Chondrocyte (in vitro differentiated cells): ENCODE results near the gene CYP4X1. TPM values are rescaled to one million over a fixed set of nuclear protein-coding genes. Genes with fewer than 3 reads are reported as not detected.
"Not testable (repeated sequence)": the region's sequence is repeated elsewhere in the genome, so short reads cannot be mapped to it uniquely, and the experiment has no call there.

Source experiments
- DNase-seq: peaks from one replicate; pipeline ENCODE4 v3.0.0; 2021; ENCODE audit warnings: mixed read lengths, low spot score
- H3K27ac Mint-ChIP-seq: one replicate; pipeline ENCODE4 v1.8.0; 2021; ENCODE audit warnings: mild to moderate bottlenecking, moderate library complexity, mixed read lengths; ENCODE audit not compliant: unreplicated experiment
- H3K27me3 Mint-ChIP-seq: 2 replicates; pipeline ENCODE4 v1.8.0; 2021; ENCODE audit warnings: low read depth, mixed read lengths
- H3K36me3 Mint-ChIP-seq: 2 replicates; pipeline ENCODE4 v1.8.0; 2021; ENCODE audit warnings: low read depth, mixed read lengths
- H3K4me1 Mint-ChIP-seq: 2 replicates; pipeline ENCODE4 v1.8.0; 2021; ENCODE audit warnings: low read depth, mild to moderate bottlenecking, mixed read lengths
- H3K4me3 Mint-ChIP-seq: one replicate; pipeline ENCODE4 v1.8.0; 2021; ENCODE audit warnings: mild to moderate bottlenecking, moderate library complexity, mixed read lengths; ENCODE audit not compliant: unreplicated experiment
- H3K9me3 Mint-ChIP-seq: 2 replicates; pipeline ENCODE4 v1.8.0; 2021; ENCODE audit warnings: low read depth, mixed read lengths
- CTCF ChIP-seq: fragments of 200-600 bp; sonication (generic); IDR thresholded peaks from 2 replicates; pipeline ENCODE4 v1.5.0; 2021; ENCODE audit warnings: antibody characterized with exemption, mild to moderate bottlenecking, moderate library complexity
- long read RNA-seq: library from polyadenylated mRNA; stranded (forward); transcript quantifications from one replicate; pipeline ENCODE4 v2.0.0, GENCODE V29; 2021
- total RNA-seq: library from RNA; stranded (reverse); gene quantifications from 3 replicates; pipeline ENCODE4 v1.2.1, GENCODE V29; 2021

The CYP4X1 gene
- total RNA-seq = 1.0 to 1.1 TPM (median 1.1 TPM) in 3 replicates
- long read RNA-seq, partial matches to known transcripts = 0 of 2 reads
- long read RNA-seq, other reads (novel, unspliced or antisense) = 0 of 2 reads

GRCh38 chr1:47023268-47024140, at the start of gene CYP4X1:
TSS of gene CYP4X1 (plus strand) at chr1:47023669. CDS start at chr1:47023818, 149 bp downstream.
- Mint-ChIP-seq H3K4me1 (peaks cover 37% of the 10 kb centered on the region), H3K27me3 (peaks cover 14% of the 10 kb centered on the region), H3K4me3 (peak within 1 kb of the TSS; percentile 68), H3K36me3 (no peaks in the 10 kb centered on the region), H3K9me3 (no peaks in the 10 kb centered on the region), H3K27ac (peak within 1 kb of the TSS; percentile 45)
- DNase-seq = no peak
- no peak for TF ChIP-seq CTCF

- H3K4me1 Mint-ChIP-seq = no peaks in the 10 kb centered on the region
- peaks cover 26% of the 10 kb centered on the region for H3K27me3 Mint-ChIP-seq
- H3K4me3 Mint-ChIP-seq = no peak overlapping the region
- H3K36me3 Mint-ChIP-seq = peaks cover 2% of the 10 kb centered on the region
- H3K27ac Mint-ChIP-seq = peak overlapping the region; percentile 25
- peak; percentile 27 for DNase-seq
- no peak for TF ChIP-seq CTCF
- H3K9me3 Mint-ChIP-seq = peaks cover 23% of the 10 kb centered on the region
These were observed 40.2 kb upstream of the CYP4X1 start for GRCh38 chr1:46983166-46983829.

- H3K9me3 Mint-ChIP-seq = peaks cover 23% of the 10 kb centered on the region
- no peak overlapping the region for H3K4me3 Mint-ChIP-seq
- H3K27me3 Mint-ChIP-seq = peaks cover 24% of the 10 kb centered on the region
- H3K27ac Mint-ChIP-seq = no peak overlapping the region
- H3K4me1 Mint-ChIP-seq = no peaks in the 10 kb centered on the region
- TF ChIP-seq CTCF = no peak
- H3K36me3 Mint-ChIP-seq = peaks cover 2% of the 10 kb centered on the region
- peak; percentile 25 for DNase-seq
These were observed 39.5 kb upstream of the CYP4X1 start for GRCh38 chr1:46983830-46984586.

- peaks cover 27% of the 10 kb centered on the region for H3K27me3 Mint-ChIP-seq
- DNase-seq, H3K4me1 Mint-ChIP-seq, H3K27ac Mint-ChIP-seq, H3K4me3 Mint-ChIP-seq, H3K9me3 Mint-ChIP-seq, H3K36me3 Mint-ChIP-seq: not testable (repeated sequence)
These were observed 32.9 kb upstream of the CYP4X1 start for GRCh38 chr1:46990541-46990940.

GRCh38 chr1:46991083-46991923, 32.2 kb upstream of the CYP4X1 start:
- Mint-ChIP-seq H3K27ac (no peak overlapping the region), H3K27me3 (peaks cover 26% of the 10 kb centered on the region), H3K4me1 (no peaks in the 10 kb centered on the region), H3K9me3 (peaks cover 8% of the 10 kb centered on the region), H3K36me3 (no peaks in the 10 kb centered on the region), H3K4me3 (no peak overlapping the region)
- peak; percentile 50 for TF ChIP-seq CTCF
- DNase-seq = no peak
